NCI-H446 (cell line): ENCODE data around the gene ANGPTL5.

Source experiments
- DNase-seq, 2 experiments: peaks; one replicate each; lab custom pipeline; 2025; lab: John Stamatoyannopoulos, UW

ANGPTL5 gene

GRCh38 chr11:101885631-101886030, 30.7 kb downstream of the ANGPTL5 start:
- DNase-seq: no peak

- DNase-seq: no peak
Observed at GRCh38 chr11:101881586-101881985, 34.7 kb downstream of the ANGPTL5 start.

- DNase-seq: peak; percentile 12 to 51
Observed at GRCh38 chr11:101880222-101880621, 36.1 kb downstream of the ANGPTL5 start.

- DNase-seq: no peak
Observed at GRCh38 chr11:101872171-101872882, 44.0 kb downstream of the ANGPTL5 start.

GRCh38 chr11:101870510-101870909, 45.8 kb downstream of the ANGPTL5 start:
- DNase-seq: no peak

- DNase-seq: no peak
Observed at GRCh38 chr11:101867951-101868350, 48.4 kb downstream of the ANGPTL5 start.

GRCh38 chr11:101866619-101867491, 49.5 kb downstream of the ANGPTL5 start:
- DNase-seq: no peak

- DNase-seq: no peak
Observed at GRCh38 chr11:101864098-101864497, 52.2 kb downstream of the ANGPTL5 start.

- DNase-seq: no peak
Observed at GRCh38 chr11:101863361-101863760, 53.0 kb downstream of the ANGPTL5 start.

- peak in 1 of 2 experiments; percentile 29 for DNase-seq
Observed at GRCh38 chr11:101862391-101863233, 53.7 kb downstream of the ANGPTL5 start.

- DNase-seq: peak in 1 of 2 experiments; percentile 64
Observed at GRCh38 chr11:101860696-101861427, 55.5 kb downstream of the ANGPTL5 start.

GRCh38 chr11:101852260-101852659, 64.1 kb downstream of the ANGPTL5 start:
- DNase-seq: peak in 1 of 2 experiments; percentile 17

GRCh38 chr11:101848262-101848661, 68.1 kb downstream of the ANGPTL5 start:
- DNase-seq: peak in 1 of 2 experiments; percentile 61

- DNase-seq: no peak
Observed at GRCh38 chr11:101844608-101845007, 71.7 kb downstream of the ANGPTL5 start.

- no peak for DNase-seq
Observed at GRCh38 chr11:101840704-101841103, 75.6 kb downstream of the ANGPTL5 start.
